WERI-Rb-1 (cell line): ENCODE results near the gene HSP90AB1.

Source experiments
- DNase-seq: peaks from one replicate; pipeline ENCODE4 v3.0.0-alpha.2; 2020
- H3K27ac ChIP-seq: fragments of 250-450 bp; sonication (Bioruptor Pico); 2 replicates; pipeline ENCODE4 v1.5.1; 2020; ENCODE audit warnings: mild to moderate bottlenecking, moderate library complexity
- H3K27me3 ChIP-seq: fragments of 250-450 bp; sonication (Bioruptor Pico); 2 replicates; pipeline ENCODE4 v1.5.1; 2021; ENCODE audit warnings: mild to moderate bottlenecking, low read depth, moderate library complexity; ENCODE audit not compliant: insufficient read depth, severe bottlenecking
- H3K36me3 ChIP-seq: fragments of 250-450 bp; sonication (Bioruptor Pico); 2 replicates; pipeline ENCODE4 v1.5.1; 2020; ENCODE audit warnings: mild to moderate bottlenecking, moderate library complexity
- H3K4me3 ChIP-seq: 2 replicates; pipeline ENCODE4 v1.5.1; 2011; ENCODE audit warnings: low read depth, mild to moderate bottlenecking, control low read depth, low read length
- H3K9me3 ChIP-seq: fragments of 250-450 bp; sonication (Bioruptor Pico); 2 replicates; pipeline ENCODE4 v1.5.1; 2021; ENCODE audit warnings: mild to moderate bottlenecking, moderate library complexity; ENCODE audit not compliant: severe bottlenecking
- CTCF ChIP-seq: IDR thresholded peaks from 2 replicates; pipeline ENCODE4 v1.5.1; 2011; ENCODE audit warnings: low read depth, mild to moderate bottlenecking, control low read depth, inconsistent platforms, low read length

The HSP90AB1 gene

GRCh38 chr6:44220913-44221290 is 26.0 kb upstream of the HSP90AB1 start:
- Histone ChIP-seq H3K27me3 (no peaks in the 10 kb centered on the region), H3K9me3 (no peaks in the 10 kb centered on the region), H3K27ac (peak overlapping the region; percentile 3; the same call in 1 of the 2 replicates), H3K36me3 (peaks cover 5% of the 10 kb centered on the region), H3K4me3 (no peak overlapping the region)
- DNase-seq, result no peak
- TF ChIP-seq CTCF, result no peak

GRCh38 chr6:44221291-44221960 is 25.5 kb upstream of the HSP90AB1 start:
- H3K9me3 ChIP-seq, result no peaks in the 10 kb centered on the region
- no peaks in the 10 kb centered on the region for H3K27me3 ChIP-seq
- no peak overlapping the region for H3K4me3 ChIP-seq
- H3K36me3 ChIP-seq, result peaks cover 8% of the 10 kb centered on the region
- H3K27ac ChIP-seq, result peak overlapping the region; percentile 3; the same call in 1 of the 2 replicates
- DNase-seq, result peak; percentile 92
- TF ChIP-seq CTCF, result peak; percentile 99

GRCh38 chr6:44221961-44222335 is 25.0 kb upstream of the HSP90AB1 start:
- TF ChIP-seq CTCF, result no peak
- no peaks in the 10 kb centered on the region for H3K9me3 ChIP-seq
- no peak overlapping the region for H3K27ac ChIP-seq
- H3K36me3 ChIP-seq, result peaks cover 9% of the 10 kb centered on the region
- DNase-seq, result no peak
- H3K4me3 ChIP-seq, result no peak overlapping the region
- no peaks in the 10 kb centered on the region for H3K27me3 ChIP-seq

DNA sequence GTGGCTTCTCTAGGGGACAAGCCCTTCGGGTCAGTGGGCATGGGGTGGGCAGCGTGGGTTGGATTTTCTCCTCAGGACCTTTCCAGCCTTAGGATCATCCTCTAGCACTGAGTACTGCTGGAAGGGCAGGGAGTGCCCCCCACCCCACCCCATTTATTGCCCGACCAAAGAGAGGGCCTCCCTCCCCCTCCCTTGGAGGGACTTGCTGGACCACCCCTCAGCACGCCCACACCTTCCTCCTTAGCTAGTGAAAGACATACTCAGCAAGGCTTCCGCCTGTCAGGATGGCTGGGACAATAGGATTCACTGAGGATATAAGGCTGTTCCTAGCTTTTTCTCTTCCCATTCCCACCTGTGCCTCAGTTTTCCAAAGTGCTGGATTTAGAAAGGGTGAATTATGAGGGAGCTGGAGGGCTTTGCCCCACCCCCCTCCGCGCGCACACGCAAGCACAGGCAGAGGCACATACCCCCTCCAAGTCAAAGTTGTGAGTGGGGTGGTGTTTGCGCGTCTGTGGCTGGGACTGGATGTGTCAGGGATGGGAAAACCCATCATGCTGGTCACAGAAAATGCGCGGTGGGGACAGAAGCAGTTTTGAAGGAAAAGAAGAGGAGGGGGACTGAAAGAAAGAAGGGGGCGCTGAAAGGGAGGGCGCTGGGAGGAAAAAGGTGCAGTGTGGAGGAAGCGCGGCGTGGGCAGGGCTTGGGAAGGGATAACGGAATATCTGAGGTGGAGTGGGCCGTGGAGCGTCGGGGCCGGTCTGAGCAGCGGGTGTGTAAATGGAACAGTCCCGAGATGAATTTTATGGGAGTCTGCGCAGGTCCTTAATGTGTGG is 24.2 kb upstream of the HSP90AB1 start:
- Histone ChIP-seq H3K27ac (peak overlapping the region; percentile 91), H3K27me3 (no peaks in the 10 kb centered on the region), H3K4me3 (peak overlapping the region; percentile 52), H3K9me3 (no peaks in the 10 kb centered on the region), H3K36me3 (peaks cover 17% of the 10 kb centered on the region)
- DNase-seq, result no peak
- no peak for TF ChIP-seq CTCF

- DNase-seq, result peak; percentile 97
- peaks cover 25% of the 10 kb centered on the region for H3K36me3 ChIP-seq
- TF ChIP-seq CTCF, result peak; percentile 67
- peak within 1 kb of the TSS; percentile 52 for H3K4me3 ChIP-seq
- no peaks in the 10 kb centered on the region for H3K9me3 ChIP-seq
- no peaks in the 10 kb centered on the region for H3K27me3 ChIP-seq
- peak within 1 kb of the TSS; percentile 91 for H3K27ac ChIP-seq
Observed at GRCh38 chr6:44223319-44224028, 23.4 kb upstream of the HSP90AB1 start, which contains the start of gene SLC29A1. SLC29A1 (plus strand) TSS chr6:44223595; CDS start chr6:44227314, 3,719 bp downstream.
